ENCODE results near the gene SOX10. TPM values are rescaled to one million over a fixed set of nuclear protein-coding genes. Genes with fewer than 3 reads are reported as not detected.

Gene SOX10
- polyA plus RNA-seq, 3 donors from 2014 or later = not detected

Other genes starting within 250 kb of the SOX10 start
- under 1 TPM in 2 of 3 donors, not detected in 1; 0.64 to 0.71 TPM for gene GCAT, start 176.6 kb downstream of the SOX10 start, polyA plus RNA-seq
- not detected for gene GALR3, start 161.2 kb downstream of the SOX10 start, polyA plus RNA-seq
- gene ANKRD54, start 140.2 kb downstream of the SOX10 start, polyA plus RNA-seq = 10 to 100 TPM in 2 of 3 donors, 1 to 10 TPM in 1; 6.2 to 15.8 (median 12.4) TPM
- 100 to 1,000 TPM; 167 to 215 (median 185) TPM for gene EIF3L, start 135.1 kb downstream of the SOX10 start, polyA plus RNA-seq
- gene MICALL1, start 78.3 kb downstream of the SOX10 start, polyA plus RNA-seq = 1 to 10 TPM; 1.3 to 5.8 (median 2.1) TPM
- not detected for gene C22orf23, start 31.0 kb downstream of the SOX10 start, polyA plus RNA-seq
- gene POLR2F, start 30.9 kb downstream of the SOX10 start, polyA plus RNA-seq = 100 to 1,000 TPM; 181 to 275 (median 203) TPM
- gene PICK1, start 72.8 kb upstream of the SOX10 start, polyA plus RNA-seq = 10 to 100 TPM in 1 of 3 donors, 1 to 10 TPM in 1, under 1 TPM in 1; 0.12 to 11.1 (median 6.0) TPM
- under 1 TPM in 1 of 3 donors, not detected in 2; 0.42 TPM for gene SLC16A8, start 99.6 kb upstream of the SOX10 start, polyA plus RNA-seq
- under 1 TPM in 1 of 3 donors, not detected in 2; 0.21 TPM for gene BAIAP2L2, start 126.1 kb upstream of the SOX10 start, polyA plus RNA-seq
- gene PLA2G6, start 197.3 kb upstream of the SOX10 start, polyA plus RNA-seq = 10 to 100 TPM in 1 of 3 donors, 1 to 10 TPM in 2; 3.3 to 11.4 (median 4.2) TPM
- gene MAFF, start 217.4 kb upstream of the SOX10 start, polyA plus RNA-seq = 10 to 100 TPM in 2 of 3 donors, 1 to 10 TPM in 1; 8.1 to 20.8 (median 15.2) TPM

All from immature natural killer cell (primary cell).